Activated T-cell treated with anti-CD3 and anti-CD28 coated beads, Interleukin-2, amount 50 U/mL, for 48 hours (primary cell): ENCODE measurements around the gene EFTUD2.

ENCODE experiments used
- DNase-seq, 2 experiments: peaks; one replicate each; pipeline ENCODE4 v3.0.0-alpha.2; 2020

Gene EFTUD2

GRCh38 chr17:44887016-44887415 lies 12.2 kb downstream of the EFTUD2 start:
- DNase-seq = no peak

GRCh38 chr17:44884941-44885340 lies 14.3 kb downstream of the EFTUD2 start:
- DNase-seq = no peak

- DNase-seq = no peak
Observed at GRCh38 chr17:44881145-44881544, 18.1 kb downstream of the EFTUD2 start.

GRCh38 chr17:44880062-44880461 lies 19.2 kb downstream of the EFTUD2 start:
- no peak for DNase-seq

GRCh38 chr17:44879376-44879775 lies 19.9 kb downstream of the EFTUD2 start:
- DNase-seq = no peak

- DNase-seq = no peak
Observed at GRCh38 chr17:44878627-44879221, 20.5 kb downstream of the EFTUD2 start.

GRCh38 chr17:44877121-44877520 lies 22.1 kb downstream of the EFTUD2 start:
- DNase-seq = no peak

- DNase-seq = no peak
Observed at GRCh38 chr17:44875761-44876160, 23.5 kb downstream of the EFTUD2 start.

- DNase-seq = no peak
Observed at GRCh38 chr17:44872131-44872768, 27.0 kb downstream of the EFTUD2 start.

- DNase-seq = no peak
Observed at GRCh38 chr17:44871556-44871955, 27.7 kb downstream of the EFTUD2 start.

GRCh38 chr17:44867841-44868240 lies 31.4 kb downstream of the EFTUD2 start:
- DNase-seq = no peak

- no peak for DNase-seq
Observed at GRCh38 chr17:44865931-44866330, 33.3 kb downstream of the EFTUD2 start.

GRCh38 chr17:44865231-44865660 lies 34.0 kb downstream of the EFTUD2 start:
- DNase-seq = peak; percentile 62 to 70

GRCh38 chr17:44864831-44865230 lies 34.4 kb downstream of the EFTUD2 start:
- no peak for DNase-seq

- no peak for DNase-seq
Observed at GRCh38 chr17:44863061-44863918, 36.0 kb downstream of the EFTUD2 start.

GRCh38 chr17:44862278-44862914 lies 36.8 kb downstream of the EFTUD2 start:
- no peak for DNase-seq

- no peak for DNase-seq
Observed at GRCh38 chr17:44859701-44860100, 39.5 kb downstream of the EFTUD2 start.

GRCh38 chr17:44854192-44854591 lies 45.1 kb downstream of the EFTUD2 start:
- no peak for DNase-seq

- DNase-seq = no peak
Observed at GRCh38 chr17:44850612-44851011, 48.6 kb downstream of the EFTUD2 start.

GRCh38 chr17:44850025-44850424 lies 49.2 kb downstream of the EFTUD2 start:
- no peak for DNase-seq

- no peak for DNase-seq
Observed at GRCh38 chr17:44848961-44849489, 50.2 kb downstream of the EFTUD2 start.

GRCh38 chr17:44848257-44848795 lies 50.9 kb downstream of the EFTUD2 start:
- no peak for DNase-seq

GRCh38 chr17:44847586-44847985 lies 51.7 kb downstream of the EFTUD2 start, which contains the start of gene HIGD1B:
TSS of gene HIGD1B (plus strand) at chr17:44847883. CDS start at chr17:44848153, 270 bp downstream.
- no peak for DNase-seq
